Right lobe of liver (tissue), 4 donors: ENCODE measurements around the gene UBN2.

Experiments
- POLR2A ChIP-seq: fragments of 450-650 bp; IDR thresholded peaks from one replicate; pipeline ENCODE4 v1.6.1; 2017; ENCODE audit warnings: antibody characterized with exemption, mild to moderate bottlenecking
- TF ChIP-seq, protein P1 (sequence below), 4 donors: fragments of 200-600 bp in 3 of 4; fragments of 450-650 bp in 1 of 4; IDR thresholded peaks; one replicate each; pipeline versions ENCODE4 v1.5.1 to v1.8.0; 2016 to 2022; ENCODE audit warnings: antibody characterized with exemption in 4 of 4, mild to moderate bottlenecking in 2 of 4
- donor health status: DM: no; HTN: no; CAD: no.
- donor health status: DM: no; HTN: no; CAD: no.
- donor health status: DM: no; HTN: yes; CAD: no.

DNA sequence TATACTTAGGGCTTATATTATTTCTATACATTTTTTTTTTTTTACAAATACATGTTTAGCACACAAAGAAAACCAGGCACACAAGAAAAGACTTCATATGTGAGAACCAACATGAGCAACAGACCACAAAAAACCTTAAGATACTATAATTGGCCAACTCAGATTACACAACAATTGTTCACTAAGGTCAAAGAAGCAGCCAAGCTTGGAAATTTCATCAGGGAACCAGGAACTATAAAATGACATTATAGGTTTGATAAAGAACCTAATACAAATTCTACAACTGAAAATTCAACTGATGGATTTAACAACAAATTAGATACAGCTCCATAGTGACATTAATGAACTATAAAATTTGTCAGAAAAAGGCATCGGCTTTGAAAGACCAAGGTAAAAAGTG is 124.3 kb downstream of the UBN2 start:
- TF ChIP-seq, protein P1, sequence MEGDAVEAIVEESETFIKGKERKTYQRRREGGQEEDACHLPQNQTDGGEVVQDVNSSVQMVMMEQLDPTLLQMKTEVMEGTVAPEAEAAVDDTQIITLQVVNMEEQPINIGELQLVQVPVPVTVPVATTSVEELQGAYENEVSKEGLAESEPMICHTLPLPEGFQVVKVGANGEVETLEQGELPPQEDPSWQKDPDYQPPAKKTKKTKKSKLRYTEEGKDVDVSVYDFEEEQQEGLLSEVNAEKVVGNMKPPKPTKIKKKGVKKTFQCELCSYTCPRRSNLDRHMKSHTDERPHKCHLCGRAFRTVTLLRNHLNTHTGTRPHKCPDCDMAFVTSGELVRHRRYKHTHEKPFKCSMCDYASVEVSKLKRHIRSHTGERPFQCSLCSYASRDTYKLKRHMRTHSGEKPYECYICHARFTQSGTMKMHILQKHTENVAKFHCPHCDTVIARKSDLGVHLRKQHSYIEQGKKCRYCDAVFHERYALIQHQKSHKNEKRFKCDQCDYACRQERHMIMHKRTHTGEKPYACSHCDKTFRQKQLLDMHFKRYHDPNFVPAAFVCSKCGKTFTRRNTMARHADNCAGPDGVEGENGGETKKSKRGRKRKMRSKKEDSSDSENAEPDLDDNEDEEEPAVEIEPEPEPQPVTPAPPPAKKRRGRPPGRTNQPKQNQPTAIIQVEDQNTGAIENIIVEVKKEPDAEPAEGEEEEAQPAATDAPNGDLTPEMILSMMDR (IDR thresholded peaks at IDR 0.05): no peak
- TF ChIP-seq POLR2A: no peak
